Fibroblast of pulmonary artery (primary cell): Measurements from ENCODE around the gene PRIMPOL.

ENCODE experiments used
- DNase-seq: peaks from one replicate; pipeline ENCODE4 v3.0.0-alpha.2; 2010; ENCODE audit warnings: low read depth
- H3K4me3 ChIP-seq: replicated peaks from 2 replicates; pipeline ENCODE4 v1.5.1; 2011; ENCODE audit warnings: low read depth, mild to moderate bottlenecking, control low read depth, low read length, moderate library complexity
- CTCF ChIP-seq: IDR thresholded peaks from 2 replicates; pipeline ENCODE4 v1.5.1; 2011; ENCODE audit warnings: mild to moderate bottlenecking, control low read depth, low read length, inconsistent platforms; ENCODE audit errors: missing control alignments

Gene PRIMPOL

DNA sequence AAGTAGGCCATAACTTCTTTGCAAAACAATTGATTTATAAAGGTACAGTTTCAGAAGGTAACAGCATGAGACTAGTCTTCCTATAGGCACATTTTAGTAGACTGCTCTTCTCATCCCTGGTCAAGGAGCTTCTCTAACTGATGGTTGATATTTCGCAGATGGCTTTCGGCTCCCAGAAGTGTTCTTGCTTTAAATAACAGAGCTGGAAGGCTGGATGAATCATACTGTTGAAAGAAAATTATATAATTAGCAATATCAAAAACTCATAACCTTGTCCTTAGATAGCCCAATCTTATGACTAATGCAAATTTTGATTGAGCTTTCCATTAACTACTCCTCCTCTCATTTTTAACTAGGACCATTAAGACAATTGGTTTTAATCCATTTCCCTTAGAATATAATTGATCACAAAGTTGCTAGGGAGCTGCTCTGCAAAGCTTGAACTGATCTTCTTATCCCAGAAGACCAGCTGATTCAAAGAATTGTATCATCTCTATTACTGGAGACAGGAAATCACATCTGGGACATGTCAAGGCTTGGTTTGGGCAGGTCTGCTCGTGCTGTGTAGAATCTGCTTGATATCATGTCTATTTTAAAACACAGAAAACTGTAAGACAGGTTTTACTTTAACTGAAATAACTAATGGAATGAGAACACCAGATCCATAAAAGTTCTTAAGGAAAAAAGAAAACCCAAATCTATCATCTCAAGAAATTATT is 45.8 kb downstream of the PRIMPOL start:
- no peak for TF ChIP-seq CTCF
- DNase-seq, result peak; percentile 14
- no peak overlapping the region for H3K4me3 ChIP-seq

DNA sequence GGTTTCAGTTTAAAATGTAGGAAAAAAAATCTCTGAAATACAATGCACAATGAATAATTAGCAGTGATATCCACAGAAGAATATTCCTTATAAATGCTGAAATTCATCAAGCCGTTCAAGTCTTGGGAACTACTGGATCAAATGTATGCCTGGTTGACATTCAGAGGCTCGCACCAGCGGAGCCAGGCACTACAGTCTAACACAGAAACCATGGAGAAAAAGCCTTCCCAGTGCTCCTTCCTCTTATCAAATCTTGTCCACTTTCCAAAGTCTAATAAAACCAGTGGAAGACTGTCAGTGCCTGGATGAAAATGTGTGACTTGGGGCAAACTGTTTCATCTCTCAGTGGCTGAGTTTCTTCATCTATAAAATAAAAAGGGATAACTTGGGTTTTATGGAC is 48.4 kb downstream of the PRIMPOL start:
- no peak for TF ChIP-seq CTCF
- DNase-seq, result no peak
- H3K4me3 ChIP-seq, result no peak overlapping the region

- no peak overlapping the region for H3K4me3 ChIP-seq
- TF ChIP-seq CTCF, result no peak
- no peak for DNase-seq
These were observed 50.4 kb downstream of the PRIMPOL start for GRCh38 chr4:184699941-184700340.

GRCh38 chr4:184702114-184702513 is 52.6 kb downstream of the PRIMPOL start:
- no peak for TF ChIP-seq CTCF
- no peak for DNase-seq
- no peak overlapping the region for H3K4me3 ChIP-seq

DNA sequence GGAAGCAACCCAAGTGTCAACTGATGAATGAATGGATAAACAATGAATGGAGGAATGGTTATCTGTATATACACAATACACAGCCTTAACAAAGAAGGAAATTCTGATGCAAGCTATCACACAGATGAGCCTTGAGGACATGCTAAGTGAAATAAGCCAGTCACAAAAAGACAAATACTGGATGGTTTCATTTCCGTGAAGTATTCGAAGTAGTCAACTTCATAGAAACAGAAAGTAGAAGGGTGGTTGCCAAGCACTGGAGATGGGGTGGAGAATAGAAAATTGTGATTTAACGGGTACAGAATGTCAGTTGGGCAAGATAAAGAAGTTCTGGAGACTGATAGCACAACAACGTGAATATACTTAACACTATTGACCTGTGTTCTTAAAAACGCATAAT is 56.2 kb downstream of the PRIMPOL start:
- no peak for DNase-seq
- TF ChIP-seq CTCF, result no peak
- no peak overlapping the region for H3K4me3 ChIP-seq

GRCh38 chr4:184706453-184706852 is 56.9 kb downstream of the PRIMPOL start:
- TF ChIP-seq CTCF, result no peak
- H3K4me3 ChIP-seq, result no peak overlapping the region
- no peak for DNase-seq

GRCh38 chr4:184712322-184712721 is 62.8 kb downstream of the PRIMPOL start:
- no peak for DNase-seq
- no peak overlapping the region for H3K4me3 ChIP-seq
- TF ChIP-seq CTCF, result no peak
